HEK293T (cell line): Measurements from ENCODE around the gene SIGLEC7.

ENCODE experiments used
- FOXA1 ChIP-seq: fragments of 450-650 bp; IDR thresholded peaks from 2 replicates; pipeline ENCODE4 v1.6.1; 2016; ENCODE audit warnings: mild to moderate bottlenecking
- FOXM1 ChIP-seq: fragments of 450-650 bp; IDR thresholded peaks from 2 replicates; pipeline ENCODE4 v1.6.1; 2017; ENCODE audit warnings: mild to moderate bottlenecking, borderline replicate concordance
- ZNF384 ChIP-seq: fragments of 450-650 bp; IDR thresholded peaks from 2 replicates; pipeline ENCODE4 v1.6.1; 2016

- no peak for TF ChIP-seq ZNF384
- TF ChIP-seq FOXM1, result no peak
- no peak for TF ChIP-seq FOXA1
Observed at GRCh38 chr19:51196181-51196580, 54.1 kb downstream of the SIGLEC7 start.
